ENCODE data around the gene OR1E1. TPM values are rescaled to one million over a fixed set of nuclear protein-coding genes. Genes with fewer than 3 reads are reported as not detected.
A peak's percentile ranks its signal among the peaks of the same experiment; 100 is the strongest.
"Not testable (repeated sequence)": the region's sequence is repeated elsewhere in the genome, so short reads cannot be mapped to it uniquely, and the experiment has no call there.

OR1E1 gene
- total RNA-seq, 1 donor from 2014 or later, result not detected

DNA sequence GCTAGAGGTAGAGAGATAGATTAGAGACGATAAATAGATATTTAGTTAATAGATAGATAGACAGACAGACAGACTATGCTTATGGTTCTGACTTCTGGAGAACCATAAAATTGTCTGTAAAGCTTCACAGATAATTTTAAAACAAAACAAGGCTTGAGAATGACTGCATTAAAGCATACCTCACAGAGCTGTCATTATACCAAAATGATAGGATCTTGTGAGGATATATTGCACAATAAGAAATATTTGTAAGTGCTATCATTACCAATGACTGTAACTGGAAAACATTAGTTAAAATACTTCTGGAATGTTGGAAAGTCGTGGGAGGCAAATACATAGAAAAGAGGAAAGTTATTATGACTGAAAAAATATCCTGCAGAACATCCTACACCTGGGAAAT is 3.6 kb upstream of the OR1E1 start:
- Histone ChIP-seq H3K79me2 (ENCODE audit: insufficient read depth, low read length) (no peaks in the 10 kb centered on the region), H3K4me1 (ENCODE audit: insufficient read depth, low read length) (no peaks in the 10 kb centered on the region), H3K9me3 (ENCODE audit: insufficient read depth, low read depth, low read length) (peaks cover 3% of the 10 kb centered on the region), H3K4me2 (ENCODE audit: low read length) (no peak overlapping the region), H3K27ac (ENCODE audit: low read depth, low read length) (no peak overlapping the region), H3K9ac (ENCODE audit: low read length) (no peak overlapping the region), H3K4me3 (ENCODE audit: insufficient read depth, low read depth, low read length) (no peak overlapping the region), H2AFZ (ENCODE audit: low read depth, low read length) (no peak overlapping the region), H3K27me3 (ENCODE audit: insufficient read depth, low read length) (no peaks in the 10 kb centered on the region), H4K20me1 (ENCODE audit: insufficient read depth, low read length) (no peaks in the 10 kb centered on the region), H3K36me3 (ENCODE audit: insufficient read depth, low read length) (no peaks in the 10 kb centered on the region)
- DNase-seq (ENCODE audit: low read depth), result no peak
- Mint-ChIP-seq H3K36me3 (ENCODE audit: low read depth, unreplicated experiment) (no peaks in the 10 kb centered on the region), H3K4me3 (ENCODE audit: unreplicated experiment) (no peak overlapping the region), H3K4me1 (ENCODE audit: low read depth, unreplicated experiment) (no peaks in the 10 kb centered on the region), H3K27ac (ENCODE audit: unreplicated experiment) (no peak overlapping the region), H3K27me3 (ENCODE audit: low read depth, unreplicated experiment) (peaks cover 11% of the 10 kb centered on the region), H3K9me3 (ENCODE audit: unreplicated experiment) (peaks cover 2% of the 10 kb centered on the region)
- no peak for FAIRE-seq
- no peak for TF ChIP-seq CTCF (IDR thresholded peaks at IDR 0.05; ENCODE audit: insufficient read depth, low read depth, low read length)
- no peak for TF ChIP-seq EZH2 (IDR thresholded peaks at IDR 0.05; ENCODE audit: insufficient read depth, low read length)

DNA sequence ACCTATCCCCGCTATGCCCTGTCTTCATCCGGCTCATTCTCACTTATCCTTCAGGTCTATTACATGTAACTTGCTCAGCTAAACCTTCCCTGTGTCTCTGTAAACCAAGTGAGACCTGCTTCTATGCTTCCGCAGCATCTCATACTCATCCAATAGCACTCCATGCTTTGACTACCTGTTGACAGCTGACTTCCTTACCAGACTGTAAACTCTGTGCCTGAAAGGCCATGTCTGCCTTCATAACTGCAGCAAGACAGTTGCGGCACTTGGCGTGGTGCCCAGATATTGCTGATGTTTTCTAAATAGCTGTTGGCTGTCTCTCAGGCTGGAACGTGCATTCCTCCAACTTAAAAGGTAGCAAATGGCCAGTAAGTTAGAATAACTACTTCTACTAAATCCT is 1.8 kb upstream of the OR1E1 start:
- no peak for TF ChIP-seq CTCF (IDR thresholded peaks at IDR 0.05; ENCODE audit: insufficient read depth, low read depth, low read length)
- no peak for TF ChIP-seq EZH2 (IDR thresholded peaks at IDR 0.05; ENCODE audit: insufficient read depth, low read length)
- peaks cover 2% of the 10 kb centered on the region for H3K9me3 Mint-ChIP-seq (ENCODE audit: unreplicated experiment)
- H3K27ac Mint-ChIP-seq (ENCODE audit: unreplicated experiment), result no peak overlapping the region

GRCh38 chr17:3397801-3398200 is 409 bp downstream of the OR1E1 start:
- DNase-seq (ENCODE audit: low read depth), result not testable (repeated sequence)

More for the DNA sequence above, 1.8 kb upstream of the OR1E1 start:
- Histone ChIP-seq H3K4me1 (ENCODE audit: insufficient read depth, low read length) (no peaks in the 10 kb centered on the region), H3K4me2 (ENCODE audit: low read length) (no peak overlapping the region), H3K4me3 (ENCODE audit: insufficient read depth, low read depth, low read length) (no peak overlapping the region), H3K79me2 (ENCODE audit: insufficient read depth, low read length) (no peaks in the 10 kb centered on the region), H3K9ac (ENCODE audit: low read length) (no peak overlapping the region), H3K36me3 (ENCODE audit: insufficient read depth, low read length) (no peaks in the 10 kb centered on the region), H3K27me3 (ENCODE audit: insufficient read depth, low read length) (no peaks in the 10 kb centered on the region), H3K27ac (ENCODE audit: low read depth, low read length) (no peak overlapping the region), H4K20me1 (ENCODE audit: insufficient read depth, low read length) (no peaks in the 10 kb centered on the region), H3K9me3 (ENCODE audit: insufficient read depth, low read depth, low read length) (peaks cover 3% of the 10 kb centered on the region), H2AFZ (ENCODE audit: low read depth, low read length) (no peak overlapping the region)
- DNase-seq (ENCODE audit: low read depth) (no peak), FAIRE-seq (no peak)
- Mint-ChIP-seq H3K4me3 (ENCODE audit: unreplicated experiment) (no peak overlapping the region), H3K36me3 (ENCODE audit: low read depth, unreplicated experiment) (no peaks in the 10 kb centered on the region), H3K4me1 (ENCODE audit: low read depth, unreplicated experiment) (no peaks in the 10 kb centered on the region), H3K27me3 (ENCODE audit: low read depth, unreplicated experiment) (peaks cover 8% of the 10 kb centered on the region)

More at GRCh38 chr17:3397801-3398200, 409 bp downstream of the OR1E1 start:
- H4K20me1 ChIP-seq (ENCODE audit: insufficient read depth, low read length); H3K4me1 ChIP-seq (ENCODE audit: insufficient read depth, low read length); H3K27ac Mint-ChIP-seq (ENCODE audit: unreplicated experiment); H3K9me3 ChIP-seq (ENCODE audit: insufficient read depth, low read depth, low read length); H3K9ac ChIP-seq (ENCODE audit: low read length); H3K27me3 Mint-ChIP-seq (ENCODE audit: low read depth, unreplicated experiment); H3K27me3 ChIP-seq (ENCODE audit: insufficient read depth, low read length); H3K9me3 Mint-ChIP-seq (ENCODE audit: unreplicated experiment); H2AFZ ChIP-seq (ENCODE audit: low read depth, low read length); H3K4me2 ChIP-seq (ENCODE audit: low read length); H3K27ac ChIP-seq (ENCODE audit: low read depth, low read length); H3K79me2 ChIP-seq (ENCODE audit: insufficient read depth, low read length); H3K4me1 Mint-ChIP-seq (ENCODE audit: low read depth, unreplicated experiment); H3K4me3 Mint-ChIP-seq (ENCODE audit: unreplicated experiment); H3K36me3 Mint-ChIP-seq (ENCODE audit: low read depth, unreplicated experiment); H3K4me3 ChIP-seq (ENCODE audit: insufficient read depth, low read depth, low read length); H3K36me3 ChIP-seq (ENCODE audit: insufficient read depth, low read length): not testable (repeated sequence)
- FAIRE-seq, result peak; percentile 43
